A549 (cell line): ENCODE data around the gene CEACAM16. TPM values are rescaled to one million over a fixed set of nuclear protein-coding genes. Genes with fewer than 3 reads are reported as not detected.

Source experiments
- ATOH8 ChIP-seq: fragments of 250-450 bp; sonication (Bioruptor Pico); IDR thresholded peaks from 2 replicates; pipeline ENCODE4 v1.5.0; 2020; ENCODE audit warnings: low read depth, mild to moderate bottlenecking, moderate library complexity
- CHD2 ChIP-seq: fragments of 150-350 bp; IDR thresholded peaks from 2 replicates; pipeline ENCODE4 v1.6.1; 2014; ENCODE audit warnings: low read length; ENCODE audit not compliant: partially characterized antibody
- EHF ChIP-seq: fragments of 250-450 bp; sonication (Bioruptor Pico); IDR thresholded peaks from 2 replicates; pipeline ENCODE4 v1.5.0; 2020; ENCODE audit warnings: mild to moderate bottlenecking
- EP300 ChIP-seq, 2 experiments: fragments of >200 bp; sonication (Bioruptor Twin); formaldehyde crosslinking; IDR thresholded peaks; 2 replicates in 1 of 2; 3 replicates in 1 of 2; pipeline ENCODE4 v1.6.1; 2016 to 2017
- FOSB ChIP-seq: fragments of 250-450 bp; sonication (Bioruptor Pico); IDR thresholded peaks from 2 replicates; pipeline ENCODE4 v1.5.0; 2020; ENCODE audit warnings: mild to moderate bottlenecking, moderate library complexity
- FOSL2 ChIP-seq, 2 experiments: fragments of 450-650 bp in 1 of 2; fragments of >200 bp in 1 of 2; sonication (Bioruptor Twin) in 1 of 2; formaldehyde crosslinking; IDR thresholded peaks; 2 replicates each; pipeline versions ENCODE4 v1.5.0 to v1.6.1; 2016 to 2020; ENCODE audit warnings: mild to moderate bottlenecking in 1 of 2, moderate library complexity in 1 of 2
- HMGXB4 ChIP-seq: fragments of 250-450 bp; sonication (Bioruptor Pico); IDR thresholded peaks from 2 replicates; pipeline ENCODE4 v1.5.0; 2021; ENCODE audit warnings: mild to moderate bottlenecking, moderate library complexity, borderline replicate concordance
- HOXB5 ChIP-seq: fragments of 250-450 bp; sonication (Bioruptor Pico); IDR thresholded peaks from 2 replicates; pipeline ENCODE4 v1.5.0; 2020; ENCODE audit warnings: mild to moderate bottlenecking, moderate library complexity
- KDM5A ChIP-seq: fragments of 200-600 bp; sonication (generic); IDR thresholded peaks from 2 replicates; pipeline ENCODE4 v1.6.1; 2016; ENCODE audit warnings: antibody characterized with exemption, mild to moderate bottlenecking
- MAFK ChIP-seq: fragments of 450-650 bp; IDR thresholded peaks from 2 replicates; pipeline ENCODE4 v1.6.1; 2014; ENCODE audit not compliant: partially characterized antibody
- PBX3 ChIP-seq: IDR thresholded peaks from 2 replicates; pipeline ENCODE4 v1.6.1; 2012
- POLR2A ChIP-seq: IDR thresholded peaks from 2 replicates; pipeline ENCODE4 v1.6.1; 2012; ENCODE audit warnings: mild to moderate bottlenecking, low read length
- RCOR1 ChIP-seq: fragments of 150-350 bp; IDR thresholded peaks from 2 replicates; pipeline ENCODE4 v1.6.1; 2014; ENCODE audit warnings: antibody characterized with exemption, low read length, low read depth
- TFCP2L1 ChIP-seq: fragments of 250-450 bp; sonication (Bioruptor Pico); IDR thresholded peaks from 2 replicates; pipeline ENCODE4 v1.5.0; 2021; ENCODE audit warnings: mild to moderate bottlenecking
- USF2 ChIP-seq: fragments of 450-650 bp; IDR thresholded peaks from 2 replicates; pipeline ENCODE4 v1.6.1; 2014; ENCODE audit warnings: antibody characterized with exemption
- ZNF302 ChIP-seq: fragments of 250-450 bp; sonication (Bioruptor Pico); IDR thresholded peaks from 2 replicates; pipeline ENCODE4 v1.9.0; 2021; ENCODE audit warnings: inconsistent platforms, mild to moderate bottlenecking, moderate library complexity
- ZSCAN20 ChIP-seq: fragments of 250-450 bp; sonication (Bioruptor Pico); IDR thresholded peaks from 2 replicates; pipeline ENCODE4 v1.8.0; 2022; ENCODE audit warnings: mild to moderate bottlenecking, moderate library complexity
- polyA plus RNA-seq, 4 experiments: library from polyadenylated mRNA; depleted of rRNA in 3 of 4; stranded (reverse); fragments of >200 nt; fragmentation: RNase III in 1 of 4; extraction: RNeasy Plus Mini Kit Qiagen cat#74134 plus additional on column Dnase treatment in 1 of 4; gene quantifications; 2 replicates in 3 of 4; 3 replicates in 1 of 4; pipeline ENCODE4 v1.2.3, GENCODE V29; 2011 to 2017
- TF ChIP-seq, protein P1 (sequence below): IDR thresholded peaks from 2 replicates; pipeline ENCODE4 v1.6.1; 2012
- TF ChIP-seq, protein P2 (sequence below): fragments of 150-350 bp; IDR thresholded peaks from 2 replicates; pipeline ENCODE4 v1.6.1; 2014; ENCODE audit warnings: low read depth, mild to moderate bottlenecking, low read length
- TF ChIP-seq, protein P3 (sequence below): IDR thresholded peaks from 2 replicates; pipeline ENCODE4 v1.6.1; 2012; ENCODE audit warnings: low read depth, borderline replicate concordance

Gene CEACAM16
- polyA plus RNA-seq, 2 of the 4 experiments (the other 2 are of a cell fraction): not detected

DNA sequence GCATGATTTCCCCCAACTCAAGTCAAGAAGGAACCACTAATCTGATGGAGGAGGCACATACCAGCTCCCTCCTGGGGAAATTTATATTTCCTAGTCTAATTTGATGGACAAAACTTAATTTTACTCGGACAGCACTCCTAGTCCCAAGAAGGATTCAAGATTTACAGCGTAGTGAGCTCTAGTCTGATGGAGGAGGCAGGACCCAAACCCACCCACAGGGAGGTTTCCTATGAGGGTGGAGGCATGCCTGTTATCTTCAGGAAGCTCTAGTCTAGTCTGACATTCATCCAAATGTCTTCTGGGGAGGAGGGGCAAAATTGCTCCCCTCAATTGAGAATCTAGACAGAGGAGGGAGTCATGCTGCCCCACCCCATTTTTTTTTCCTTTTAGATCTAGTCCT is 39.2 kb downstream of the CEACAM16 start (continued):
- TF ChIP-seq PBX3: no peak
- TF ChIP-seq KDM5A: no peak
- TF ChIP-seq POLR2A: peak; percentile 10; the same call in 1 of the 2 replicates
- no peak for TF ChIP-seq EP300 (IDR thresholded peaks at IDR 0.05)
- peak; percentile 93 for TF ChIP-seq FOSB (CRISPR knock-in tag)
- peak; percentile 84 for TF ChIP-seq HMGXB4
- TF ChIP-seq TFCP2L1: peak; percentile 7; the same call in 1 of the 2 replicates
- TF ChIP-seq MAFK: no peak
- TF ChIP-seq HOXB5 (CRISPR knock-in tag): no peak; the same call in 1 of the 2 replicates
- peak; percentile 53 for TF ChIP-seq ATOH8 (CRISPR knock-in tag)
- TF ChIP-seq, protein P1, sequence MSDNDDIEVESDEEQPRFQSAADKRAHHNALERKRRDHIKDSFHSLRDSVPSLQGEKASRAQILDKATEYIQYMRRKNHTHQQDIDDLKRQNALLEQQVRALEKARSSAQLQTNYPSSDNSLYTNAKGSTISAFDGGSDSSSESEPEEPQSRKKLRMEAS: no peak
- TF ChIP-seq EHF (CRISPR knock-in tag): peak; percentile 87
- TF ChIP-seq ZSCAN20 (CRISPR knock-in tag): no peak
- no peak for TF ChIP-seq ZNF302 (CRISPR knock-in tag)
- TF ChIP-seq, protein P2, sequence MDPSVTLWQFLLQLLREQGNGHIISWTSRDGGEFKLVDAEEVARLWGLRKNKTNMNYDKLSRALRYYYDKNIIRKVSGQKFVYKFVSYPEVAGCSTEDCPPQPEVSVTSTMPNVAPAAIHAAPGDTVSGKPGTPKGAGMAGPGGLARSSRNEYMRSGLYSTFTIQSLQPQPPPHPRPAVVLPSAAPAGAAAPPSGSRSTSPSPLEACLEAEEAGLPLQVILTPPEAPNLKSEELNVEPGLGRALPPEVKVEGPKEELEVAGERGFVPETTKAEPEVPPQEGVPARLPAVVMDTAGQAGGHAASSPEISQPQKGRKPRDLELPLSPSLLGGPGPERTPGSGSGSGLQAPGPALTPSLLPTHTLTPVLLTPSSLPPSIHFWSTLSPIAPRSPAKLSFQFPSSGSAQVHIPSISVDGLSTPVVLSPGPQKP: no peak
- TF ChIP-seq USF2: no peak
- TF ChIP-seq RCOR1: no peak
- TF ChIP-seq FOSL2 (IDR thresholded peaks at IDR 0.05): no peak
- TF ChIP-seq FOSL2 (CRISPR knock-in tag; IDR thresholded peaks at IDR 0.05): no peak; the same call in 1 of the 2 replicates
- TF ChIP-seq, protein P3, sequence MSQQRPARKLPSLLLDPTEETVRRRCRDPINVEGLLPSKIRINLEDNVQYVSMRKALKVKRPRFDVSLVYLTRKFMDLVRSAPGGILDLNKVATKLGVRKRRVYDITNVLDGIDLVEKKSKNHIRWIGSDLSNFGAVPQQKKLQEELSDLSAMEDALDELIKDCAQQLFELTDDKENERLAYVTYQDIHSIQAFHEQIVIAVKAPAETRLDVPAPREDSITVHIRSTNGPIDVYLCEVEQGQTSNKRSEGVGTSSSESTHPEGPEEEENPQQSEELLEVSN: no peak
- no peak for TF ChIP-seq CHD2
